ENCODE measurements around the gene CAMKMT.

The CAMKMT gene

DNA sequence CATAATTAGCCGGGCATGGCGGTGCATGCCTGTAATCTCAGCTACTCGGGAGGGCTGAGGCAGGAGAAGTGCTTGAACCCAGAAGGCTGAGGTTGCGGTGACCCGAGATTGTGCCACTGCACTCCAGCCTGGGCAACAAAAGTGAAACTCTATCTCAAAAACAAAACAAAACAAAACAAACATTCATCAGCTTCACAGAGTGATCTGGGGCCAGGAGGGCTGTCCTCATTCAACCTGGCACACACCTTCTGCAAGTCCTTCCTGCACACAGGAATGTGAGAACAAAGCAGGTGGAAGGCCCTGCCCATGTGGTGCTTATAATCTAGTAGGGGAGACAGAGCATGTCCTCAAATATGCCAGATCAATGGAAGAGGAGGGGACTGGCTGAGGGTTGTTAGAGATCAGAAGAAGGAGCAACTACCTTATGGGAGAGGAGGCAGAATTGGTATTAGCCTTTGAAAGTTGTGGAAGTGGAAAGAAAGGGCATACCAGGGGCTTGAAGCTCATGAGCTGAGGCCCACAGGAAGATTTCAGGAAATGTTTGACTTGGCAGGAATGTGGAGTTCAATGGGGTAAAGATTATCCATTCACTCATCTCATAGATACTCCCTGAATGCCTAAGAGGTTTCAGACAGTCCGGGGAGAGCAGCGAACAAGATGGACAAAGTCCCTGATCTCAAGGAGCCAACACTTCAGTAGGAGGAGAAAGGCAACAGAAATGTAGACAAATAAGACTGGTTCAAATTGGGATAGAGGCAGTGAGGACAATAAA lies 424.5 kb downstream of the CAMKMT start:
- peaks cover 2% of the 10 kb centered on the region for H3K27me3 ChIP-seq (replicated peaks)
- H3K27ac ChIP-seq: no peak overlapping the region
- H3K36me3 ChIP-seq (replicated peaks): no peaks in the 10 kb centered on the region
- DNase-seq: no peak
- no peak overlapping the region for H3K4me3 ChIP-seq (ENCODE audit: low read depth, low read length)
- TF ChIP-seq, protein P1, sequence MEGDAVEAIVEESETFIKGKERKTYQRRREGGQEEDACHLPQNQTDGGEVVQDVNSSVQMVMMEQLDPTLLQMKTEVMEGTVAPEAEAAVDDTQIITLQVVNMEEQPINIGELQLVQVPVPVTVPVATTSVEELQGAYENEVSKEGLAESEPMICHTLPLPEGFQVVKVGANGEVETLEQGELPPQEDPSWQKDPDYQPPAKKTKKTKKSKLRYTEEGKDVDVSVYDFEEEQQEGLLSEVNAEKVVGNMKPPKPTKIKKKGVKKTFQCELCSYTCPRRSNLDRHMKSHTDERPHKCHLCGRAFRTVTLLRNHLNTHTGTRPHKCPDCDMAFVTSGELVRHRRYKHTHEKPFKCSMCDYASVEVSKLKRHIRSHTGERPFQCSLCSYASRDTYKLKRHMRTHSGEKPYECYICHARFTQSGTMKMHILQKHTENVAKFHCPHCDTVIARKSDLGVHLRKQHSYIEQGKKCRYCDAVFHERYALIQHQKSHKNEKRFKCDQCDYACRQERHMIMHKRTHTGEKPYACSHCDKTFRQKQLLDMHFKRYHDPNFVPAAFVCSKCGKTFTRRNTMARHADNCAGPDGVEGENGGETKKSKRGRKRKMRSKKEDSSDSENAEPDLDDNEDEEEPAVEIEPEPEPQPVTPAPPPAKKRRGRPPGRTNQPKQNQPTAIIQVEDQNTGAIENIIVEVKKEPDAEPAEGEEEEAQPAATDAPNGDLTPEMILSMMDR (IDR thresholded peaks at IDR 0.05; ENCODE audit: low read depth, low read length, missing control alignments): no peak
- in situ Hi-C loops (cut with HindIII; ENCODE audit: low pct_ligation_motif_present, low sequenced_read_pairs): no loop called here

DNA sequence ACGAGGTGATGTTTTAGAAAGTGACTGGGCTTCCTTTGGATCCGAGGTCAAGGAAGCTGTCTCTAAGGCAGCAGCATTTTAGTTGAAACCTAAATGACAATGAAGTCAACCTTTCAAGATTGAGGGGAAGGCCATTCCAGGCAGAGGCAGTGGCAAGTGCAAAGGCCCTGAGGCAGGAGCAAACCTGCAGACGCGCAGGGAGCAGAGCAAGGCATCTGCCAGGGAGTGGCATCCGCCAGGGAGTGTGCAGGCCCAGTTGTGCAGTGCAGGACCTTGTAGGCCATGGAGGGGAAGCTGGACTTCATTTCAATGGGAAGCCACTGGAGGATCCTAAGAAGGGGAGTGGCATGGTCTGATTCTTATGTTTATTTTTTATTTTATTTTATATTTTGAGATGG lies 425.1 kb downstream of the CAMKMT start:
- H3K27ac ChIP-seq: no peak overlapping the region
- no peak overlapping the region for H3K4me3 ChIP-seq (ENCODE audit: low read depth, low read length)
- H3K27me3 ChIP-seq (replicated peaks): peaks cover 2% of the 10 kb centered on the region
- no peaks in the 10 kb centered on the region for H3K36me3 ChIP-seq (replicated peaks)
- in situ Hi-C loops (cut with HindIII; ENCODE audit: low pct_ligation_motif_present, low sequenced_read_pairs): no loop called here
- TF ChIP-seq, protein P1 (IDR thresholded peaks at IDR 0.05; ENCODE audit: low read depth, low read length, missing control alignments): no peak
- no peak for DNase-seq

DNA sequence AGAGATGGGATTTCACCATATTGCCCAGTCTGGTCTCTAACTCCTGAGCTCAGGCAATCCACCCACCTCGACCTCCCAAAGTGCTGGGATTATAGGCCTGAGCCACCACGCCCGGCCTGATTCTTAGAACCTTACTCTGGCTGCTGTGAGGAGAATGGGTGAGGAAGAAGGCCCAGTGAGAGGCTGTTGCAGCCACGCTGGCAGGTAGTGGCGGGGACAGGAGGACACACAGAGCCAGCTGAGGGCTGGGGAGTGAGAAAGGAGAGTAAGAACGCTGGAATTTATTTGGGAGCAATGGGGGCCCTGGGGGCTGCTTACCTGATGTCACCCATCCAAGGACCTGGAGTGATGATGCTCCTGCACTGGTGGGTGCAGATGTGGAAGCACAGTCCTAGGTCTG lies 425.9 kb downstream of the CAMKMT start:
- in situ Hi-C loops (cut with HindIII; ENCODE audit: low pct_ligation_motif_present, low sequenced_read_pairs): no loop called here
- Histone ChIP-seq H3K36me3 (replicated peaks) (no peaks in the 10 kb centered on the region), H3K27me3 (replicated peaks) (peaks cover 2% of the 10 kb centered on the region), H3K4me3 (ENCODE audit: low read depth, low read length) (no peak overlapping the region), H3K27ac (no peak overlapping the region)
- DNase-seq: no peak
- TF ChIP-seq, protein P1 (IDR thresholded peaks at IDR 0.05; ENCODE audit: low read depth, low read length, missing control alignments): no peak

DNA sequence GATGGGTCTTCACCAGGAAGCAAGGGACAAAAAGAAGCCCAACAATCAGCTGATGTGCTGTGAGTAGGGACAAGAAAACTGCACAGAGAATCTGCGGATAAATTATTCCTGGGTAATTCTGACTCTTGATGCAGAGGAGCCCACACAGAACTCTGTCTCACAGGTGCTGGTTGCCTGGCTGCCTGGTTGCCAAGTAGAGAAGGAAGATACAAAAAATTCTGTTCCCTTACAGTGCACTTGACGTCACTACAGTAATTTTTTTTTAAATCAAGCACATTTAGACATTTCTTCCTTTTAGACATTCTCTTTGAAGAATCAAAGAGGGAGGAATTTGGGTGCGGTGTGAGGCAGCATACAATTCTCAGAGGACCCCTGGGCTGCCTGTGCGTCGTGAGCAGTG lies 427.7 kb downstream of the CAMKMT start:
- TF ChIP-seq, protein P1 (IDR thresholded peaks at IDR 0.05; ENCODE audit: low read depth, low read length, missing control alignments): no peak
- Histone ChIP-seq H3K27ac (no peak overlapping the region), H3K27me3 (replicated peaks) (peaks cover 2% of the 10 kb centered on the region), H3K4me3 (ENCODE audit: low read depth, low read length) (no peak overlapping the region), H3K36me3 (replicated peaks) (no peaks in the 10 kb centered on the region)
- no peak for DNase-seq
- in situ Hi-C loops (cut with HindIII; ENCODE audit: low pct_ligation_motif_present, low sequenced_read_pairs): no loop called here

DNA sequence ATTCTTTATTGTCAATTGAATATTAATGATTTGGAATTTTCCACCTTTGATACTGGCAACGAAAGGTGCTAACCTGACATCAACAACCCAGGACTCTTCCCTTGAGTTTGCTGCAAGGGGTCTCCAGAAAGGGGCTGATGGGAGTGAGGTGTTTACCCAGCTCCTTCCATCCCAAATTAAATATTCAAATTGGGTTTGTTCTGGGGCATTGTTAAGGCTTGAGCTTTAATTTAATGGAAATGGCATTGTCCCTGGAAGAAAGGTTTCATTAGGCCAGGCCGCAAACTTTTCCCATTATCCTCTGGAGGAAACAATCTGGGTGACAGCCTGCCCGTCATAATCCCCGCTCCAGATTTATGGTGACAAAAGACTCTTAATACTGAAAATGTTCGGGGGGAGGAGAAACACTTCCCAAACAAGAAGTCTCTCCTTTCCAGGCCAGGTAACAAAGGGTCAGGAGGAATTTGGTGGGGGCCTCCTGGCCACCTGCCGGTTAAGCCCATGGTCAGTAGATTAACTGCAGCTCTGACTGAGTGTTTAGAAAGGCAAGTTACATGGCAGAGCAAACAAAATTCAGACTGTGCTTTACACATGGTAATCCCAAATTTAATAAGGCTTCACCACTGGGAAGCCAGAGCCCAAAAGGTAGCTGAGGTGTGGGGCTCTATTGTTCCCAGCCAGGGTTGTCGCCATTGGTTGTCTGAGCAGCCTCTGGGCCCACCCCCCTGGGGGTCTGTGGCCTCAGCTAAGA lies 428.4 kb downstream of the CAMKMT start:
- H3K27me3 ChIP-seq (replicated peaks): peaks cover 2% of the 10 kb centered on the region
- TF ChIP-seq, protein P1 (IDR thresholded peaks at IDR 0.05; ENCODE audit: low read depth, low read length, missing control alignments): no peak
- in situ Hi-C loops (cut with HindIII; ENCODE audit: low pct_ligation_motif_present, low sequenced_read_pairs): no loop called here

More for the DNA sequence above, 428.4 kb downstream of the CAMKMT start:
- H3K36me3 ChIP-seq (replicated peaks): no peaks in the 10 kb centered on the region
- H3K4me3 ChIP-seq (ENCODE audit: low read depth, low read length): no peak overlapping the region
- no peak for DNase-seq
- H3K27ac ChIP-seq: no peak overlapping the region

Data from brain microvascular endothelial cell (primary cell).